Measurements from ENCODE around the gene ARL1. TPM values are rescaled to one million over a fixed set of nuclear protein-coding genes. Genes with fewer than 3 reads are reported as not detected.
"Not testable (repeated sequence)": the region's sequence is repeated elsewhere in the genome, so short reads cannot be mapped to it uniquely, and the experiment has no call there.

Gene ARL1
- total RNA-seq = 100 to 1,000 TPM in 1 of 2 donors, 10 to 100 TPM in 1; 80.7 to 112 TPM
- 10 to 100 TPM; 64.9 to 67.9 TPM for polyA plus RNA-seq (ENCODE audit: insufficient read length in 2 of 2)
- long read RNA-seq, donor 1, transcript ARL1-201 (6 exons, 3,241 nt) = major isoform, 28 of 29 reads
- long read RNA-seq, donor 1, partial matches to known transcripts = 0 of 29 reads
- long read RNA-seq, donor 1, other reads (novel, unspliced or antisense) = 0 of 29 reads
- long read RNA-seq, donor 2, transcript ARL1-201 (6 exons, 3,241 nt) = major isoform, 10 of 11 reads
- long read RNA-seq, donor 2, partial matches to known transcripts = 0 of 11 reads
- long read RNA-seq, donor 2, other reads (novel, unspliced or antisense) = 0 of 11 reads
- long read RNA-seq, donor 3, transcript ARL1-201 (6 exons, 3,241 nt) = major isoform, 21 of 22 reads
- long read RNA-seq, donor 3, partial matches to known transcripts = 0 of 22 reads
- long read RNA-seq, donor 3, other reads (novel, unspliced or antisense) = 0 of 22 reads
- long read RNA-seq, donor 4, transcript ARL1-201 (6 exons, 3,241 nt) = major isoform, 61 of 68 reads
- long read RNA-seq, donor 4, partial matches to known transcripts = 0 of 68 reads
- long read RNA-seq, donor 4, other reads (novel, unspliced or antisense) = 5 of 68 reads

GRCh38 chr12:101407436-101408345 lies at the start of gene ARL1:
Gene ARL1, minus strand, starts transcription at chr12:101407772. Its CDS starts 127 bp downstream, at chr12:101407645.
- H3K9me3 ChIP-seq (ENCODE audit: control insufficient read depth, insufficient read depth, low read length) = no peaks in the 10 kb centered on the region
- H3K4me3 ChIP-seq (ENCODE audit: low read depth, low read length) = peak within 1 kb of the TSS; percentile 98
- no peaks in the 10 kb centered on the region for H3K36me3 ChIP-seq (ENCODE audit: control insufficient read depth, insufficient read depth, low read length)
- no peaks in the 10 kb centered on the region for H3K27me3 ChIP-seq (ENCODE audit: control insufficient read depth, insufficient read depth, low read length)
- H3K27ac ChIP-seq (ENCODE audit: low read depth, low read length) = peak within 1 kb of the TSS; percentile 96
- peaks cover 11% of the 10 kb centered on the region for H3K4me1 ChIP-seq (ENCODE audit: control insufficient read depth, insufficient read depth, low read length)
- peak; percentile 78 to 96 (median 90) for DNase-seq (ENCODE audit: low read depth in 4 of 6, low spot score in 6 of 6)
- under 1% methylated on average over 68 of the region's 71 CpGs for WGBS (ENCODE audit: insufficient coverage)

- Histone ChIP-seq H3K9me3 (ENCODE audit: control insufficient read depth, insufficient read depth, low read length) (no peaks in the 10 kb centered on the region), H3K4me3 (ENCODE audit: low read depth, low read length) (no peak overlapping the region), H3K27me3 (ENCODE audit: control insufficient read depth, insufficient read depth, low read length) (no peaks in the 10 kb centered on the region), H3K36me3 (ENCODE audit: control insufficient read depth, insufficient read depth, low read length) (no peaks in the 10 kb centered on the region), H3K4me1 (ENCODE audit: control insufficient read depth, insufficient read depth, low read length) (no peaks in the 10 kb centered on the region), H3K27ac (ENCODE audit: low read depth, low read length) (no peak overlapping the region)
- WGBS (ENCODE audit: insufficient coverage) = 50% methylated on average over 1 of the region's 4 CpGs
- no peak for DNase-seq (ENCODE audit: low read depth in 4 of 6, low spot score in 6 of 6)
These were observed 48.1 kb upstream of the ARL1 start for GRCh38 chr12:101455685-101456084.

- Histone ChIP-seq H3K4me3 (ENCODE audit: low read depth, low read length) (no peak overlapping the region), H3K27ac (ENCODE audit: low read depth, low read length) (no peak overlapping the region), H3K9me3 (ENCODE audit: control insufficient read depth, insufficient read depth, low read length) (no peaks in the 10 kb centered on the region), H3K36me3 (ENCODE audit: control insufficient read depth, insufficient read depth, low read length) (no peaks in the 10 kb centered on the region), H3K27me3 (ENCODE audit: control insufficient read depth, insufficient read depth, low read length) (no peaks in the 10 kb centered on the region), H3K4me1 (ENCODE audit: control insufficient read depth, insufficient read depth, low read length) (no peaks in the 10 kb centered on the region)
- no peak for DNase-seq (ENCODE audit: low read depth in 4 of 6, low spot score in 6 of 6)
These were observed 34.1 kb upstream of the ARL1 start for GRCh38 chr12:101441461-101442224.

DNA sequence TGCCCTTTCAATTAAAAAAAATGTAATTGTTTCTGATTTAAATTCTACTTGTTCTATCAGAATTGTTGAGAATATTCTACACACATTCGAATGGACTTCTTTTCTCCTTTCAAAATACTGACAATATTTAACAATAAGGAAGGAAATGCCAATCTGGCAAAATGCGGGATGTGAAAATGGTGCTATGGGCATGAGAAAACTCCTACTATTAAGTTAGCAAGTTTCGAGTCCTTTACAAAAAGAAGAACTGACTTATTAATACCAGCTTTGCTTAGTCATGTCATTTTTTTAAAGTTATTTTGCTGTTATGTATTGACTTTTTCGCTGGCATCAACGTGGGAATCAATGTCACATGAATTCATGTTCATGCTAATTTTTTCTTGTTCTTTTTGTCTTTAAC lies 31.7 kb upstream of the ARL1 start:
- no peak overlapping the region for H3K27ac ChIP-seq (ENCODE audit: low read depth, low read length)
- WGBS (ENCODE audit: insufficient coverage) = no CpG with 5 or more reads among the region's 5 CpGs
- DNase-seq (ENCODE audit: low read depth in 4 of 6, low spot score in 6 of 6) = no peak
- no peaks in the 10 kb centered on the region for H3K27me3 ChIP-seq (ENCODE audit: control insufficient read depth, insufficient read depth, low read length)
- no peaks in the 10 kb centered on the region for H3K4me1 ChIP-seq (ENCODE audit: control insufficient read depth, insufficient read depth, low read length)
- no peaks in the 10 kb centered on the region for H3K36me3 ChIP-seq (ENCODE audit: control insufficient read depth, insufficient read depth, low read length)
- no peak overlapping the region for H3K4me3 ChIP-seq (ENCODE audit: low read depth, low read length)
- H3K9me3 ChIP-seq (ENCODE audit: control insufficient read depth, insufficient read depth, low read length) = no peaks in the 10 kb centered on the region

DNA sequence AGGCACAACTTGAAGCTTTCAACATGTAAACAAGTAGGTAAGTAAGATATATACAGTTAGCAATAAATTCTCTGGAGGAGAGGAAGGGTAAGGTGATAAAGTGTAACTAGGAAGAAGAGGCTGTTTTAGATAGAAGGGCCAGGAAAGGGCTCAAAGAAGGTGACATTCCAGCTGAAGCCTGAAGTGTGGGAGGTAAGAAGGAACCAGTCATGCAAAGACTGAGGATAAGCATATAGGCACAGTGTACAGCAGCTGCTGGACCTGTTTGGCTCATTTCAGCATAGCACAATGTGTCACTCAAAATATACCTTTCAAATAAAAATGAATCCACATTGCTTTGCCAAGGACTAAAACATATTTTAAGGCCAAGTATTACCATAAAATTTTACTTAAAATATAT lies 28.6 kb upstream of the ARL1 start:
- no peaks in the 10 kb centered on the region for H3K36me3 ChIP-seq (ENCODE audit: control insufficient read depth, insufficient read depth, low read length)
- H3K4me3 ChIP-seq (ENCODE audit: low read depth, low read length) = no peak overlapping the region
- H3K4me1 ChIP-seq (ENCODE audit: control insufficient read depth, insufficient read depth, low read length) = no peaks in the 10 kb centered on the region
- no peaks in the 10 kb centered on the region for H3K9me3 ChIP-seq (ENCODE audit: control insufficient read depth, insufficient read depth, low read length)
- H3K27ac ChIP-seq (ENCODE audit: low read depth, low read length) = no peak overlapping the region
- H3K27me3 ChIP-seq (ENCODE audit: control insufficient read depth, insufficient read depth, low read length) = no peaks in the 10 kb centered on the region
- no peak for DNase-seq (ENCODE audit: low read depth in 4 of 6, low spot score in 6 of 6)

DNA sequence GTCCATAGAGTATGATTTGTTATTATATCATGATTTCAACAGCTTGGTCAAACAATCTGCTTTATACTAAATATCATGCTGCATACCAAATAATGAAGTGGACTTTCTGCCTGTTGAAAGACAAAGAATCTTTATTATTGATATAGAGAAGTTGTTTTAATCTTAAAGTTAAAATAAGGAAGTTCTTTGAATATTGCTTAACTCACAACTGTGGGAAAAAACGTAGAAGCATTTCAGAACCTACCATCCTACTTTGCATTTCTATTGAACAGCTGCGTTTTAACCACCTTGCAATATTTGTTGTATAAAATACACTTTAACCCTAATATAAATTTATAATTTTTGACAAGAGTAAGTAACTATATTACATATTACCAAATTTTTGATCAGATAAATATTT lies 22.9 kb upstream of the ARL1 start:
- H3K4me3 ChIP-seq (ENCODE audit: low read depth, low read length) = no peak overlapping the region
- no peaks in the 10 kb centered on the region for H3K4me1 ChIP-seq (ENCODE audit: control insufficient read depth, insufficient read depth, low read length)
- WGBS (ENCODE audit: insufficient coverage) = no CpG with 5 or more reads among the region's 2 CpGs
- H3K36me3 ChIP-seq (ENCODE audit: control insufficient read depth, insufficient read depth, low read length) = no peaks in the 10 kb centered on the region
- no peak for DNase-seq (ENCODE audit: low read depth in 4 of 6, low spot score in 6 of 6)
- H3K9me3 ChIP-seq (ENCODE audit: control insufficient read depth, insufficient read depth, low read length) = no peaks in the 10 kb centered on the region
- no peaks in the 10 kb centered on the region for H3K27me3 ChIP-seq (ENCODE audit: control insufficient read depth, insufficient read depth, low read length)
- no peak overlapping the region for H3K27ac ChIP-seq (ENCODE audit: low read depth, low read length)

DNA sequence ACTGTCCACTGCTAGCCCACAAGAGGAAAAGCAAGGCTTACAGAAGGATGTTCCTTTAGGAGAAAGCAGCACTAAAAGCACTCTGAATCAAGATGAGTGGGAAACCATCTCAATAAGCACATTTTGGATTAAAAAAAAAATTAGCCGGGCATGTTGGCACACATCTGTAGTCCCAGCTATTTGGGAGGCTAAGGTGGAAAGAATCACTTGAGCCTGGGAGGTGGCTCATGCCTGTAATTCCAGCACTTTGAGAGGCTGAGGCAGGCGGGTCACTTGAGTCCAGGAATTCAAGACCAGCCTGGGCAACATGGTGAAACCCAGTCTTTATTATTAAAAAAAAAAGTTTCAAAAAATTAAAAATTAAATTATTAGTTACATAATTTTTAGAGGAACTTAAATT lies 17.0 kb upstream of the ARL1 start:
- 0% methylated on average over 1 of the region's 2 CpGs for WGBS (ENCODE audit: insufficient coverage)
- H3K27me3 ChIP-seq (ENCODE audit: control insufficient read depth, insufficient read depth, low read length) = no peaks in the 10 kb centered on the region
- no peaks in the 10 kb centered on the region for H3K4me1 ChIP-seq (ENCODE audit: control insufficient read depth, insufficient read depth, low read length)
- no peaks in the 10 kb centered on the region for H3K9me3 ChIP-seq (ENCODE audit: control insufficient read depth, insufficient read depth, low read length)
- no peak overlapping the region for H3K27ac ChIP-seq (ENCODE audit: low read depth, low read length)
- H3K4me3 ChIP-seq (ENCODE audit: low read depth, low read length) = no peak overlapping the region
- DNase-seq (ENCODE audit: low read depth in 4 of 6, low spot score in 6 of 6) = no peak
- no peaks in the 10 kb centered on the region for H3K36me3 ChIP-seq (ENCODE audit: control insufficient read depth, insufficient read depth, low read length)

DNA sequence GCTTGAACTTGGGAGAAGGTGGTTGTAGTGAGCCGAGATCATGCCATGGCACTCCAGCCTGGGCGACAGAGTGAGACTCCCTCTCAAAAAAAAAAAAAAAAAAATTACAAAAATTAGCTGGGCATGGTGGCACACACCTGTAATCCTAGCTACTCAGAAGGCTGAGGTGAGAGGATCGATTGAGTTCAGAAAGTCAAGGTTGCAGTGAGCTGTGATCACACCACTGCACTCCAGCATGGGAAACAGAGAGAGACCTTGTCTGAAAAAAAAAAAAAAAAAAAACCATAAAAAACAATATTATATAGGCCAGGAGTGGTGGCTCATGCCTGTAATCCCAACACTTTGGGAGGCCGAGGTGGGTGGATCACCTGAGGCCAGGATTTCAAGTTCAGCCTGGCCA lies 14.5 kb upstream of the ARL1 start:
- H3K27ac ChIP-seq (ENCODE audit: low read depth, low read length); H3K27me3 ChIP-seq (ENCODE audit: control insufficient read depth, insufficient read depth, low read length); H3K4me1 ChIP-seq (ENCODE audit: control insufficient read depth, insufficient read depth, low read length); H3K36me3 ChIP-seq (ENCODE audit: control insufficient read depth, insufficient read depth, low read length); H3K9me3 ChIP-seq (ENCODE audit: control insufficient read depth, insufficient read depth, low read length); H3K4me3 ChIP-seq (ENCODE audit: low read depth, low read length); DNase-seq (ENCODE audit: low read depth in 4 of 6, low spot score in 6 of 6): not testable (repeated sequence)
- WGBS (ENCODE audit: insufficient coverage) = 100% methylated on average over 1 of the region's 4 CpGs

DNA sequence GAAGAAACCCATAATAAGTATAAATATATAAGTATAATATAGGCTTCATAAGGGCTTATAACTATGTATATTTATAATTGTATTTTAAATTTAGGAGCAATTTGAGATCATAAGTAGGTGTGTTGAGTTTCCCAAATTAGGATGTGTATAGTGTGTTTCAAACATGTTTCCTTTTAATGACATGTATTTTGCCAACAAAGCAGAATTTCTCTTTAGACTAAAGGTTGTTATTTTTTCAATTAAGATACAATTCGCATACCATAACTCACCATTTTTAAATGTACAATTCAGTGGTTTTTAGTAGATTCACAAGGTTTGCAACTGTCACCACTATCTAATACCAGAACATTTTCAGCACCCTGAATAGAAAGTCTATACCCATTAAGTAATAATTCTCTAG lies 7.7 kb upstream of the ARL1 start:
- H3K9me3 ChIP-seq (ENCODE audit: control insufficient read depth, insufficient read depth, low read length) = no peaks in the 10 kb centered on the region
- H3K36me3 ChIP-seq (ENCODE audit: control insufficient read depth, insufficient read depth, low read length) = no peaks in the 10 kb centered on the region
- whole genome bisulfite sequencing (ENCODE audit: insufficient coverage) = no CpG with 5 or more reads among the region's 1 CpG
- H3K4me1 ChIP-seq (ENCODE audit: control insufficient read depth, insufficient read depth, low read length) = no peaks in the 10 kb centered on the region
- H3K27ac ChIP-seq (ENCODE audit: low read depth, low read length) = no peak overlapping the region
- H3K27me3 ChIP-seq (ENCODE audit: control insufficient read depth, insufficient read depth, low read length) = no peaks in the 10 kb centered on the region
- no peak overlapping the region for H3K4me3 ChIP-seq (ENCODE audit: low read depth, low read length)
- DNase-seq (ENCODE audit: low read depth in 4 of 6, low spot score in 6 of 6) = no peak
